NT2/D1 (cell line): ENCODE results near the gene OTUD7B.

ENCODE experiments used
- SUZ12 ChIP-seq: IDR thresholded peaks from 2 replicates; pipeline ENCODE4 v1.6.1; 2011; ENCODE audit not compliant: insufficient read length, insufficient read depth; ENCODE audit errors: extremely low read depth
- YY1 ChIP-seq: IDR thresholded peaks from 2 replicates; pipeline ENCODE4 v1.6.1; 2011; ENCODE audit not compliant: insufficient read length, insufficient read depth
- ZNF274 ChIP-seq: IDR thresholded peaks from 2 replicates; pipeline ENCODE4 v1.6.1; 2011; ENCODE audit warnings: mild to moderate bottlenecking, low read depth, low read length

GRCh38 chr1:150018165-150018564 lies 7.6 kb upstream of the OTUD7B start:
- TF ChIP-seq YY1 (no peak), ZNF274 (no peak), SUZ12 (no peak)
